MCF 10A (cell line): ENCODE measurements around the gene CFAP97. TPM values are rescaled to one million over a fixed set of nuclear protein-coding genes. Genes with fewer than 3 reads are reported as not detected.

ENCODE experiments used
- BruUV-seq: library from RNA; stranded (reverse); fragments of 400-500 nt; replicated peaks from 2 replicates; lab custom pipeline; 2021; lab: Mats Ljungman, UMichigan
- CTCF ChIA-PET: fragments of 300-600 bp; sonication (Branson Sonifier 250); formaldehyde crosslinking; extraction: SDS; loops from one replicate; lab custom pipeline; 2021; ENCODE audit warnings: antibody characterized with exemption, inconsistent platforms; lab: Yijun Ruan, JAX
- POLR2A ChIA-PET: fragments of 300-600, 350-650 bp; sonication (Branson Sonifier 250); formaldehyde crosslinking; extraction: SDS; loops from one replicate; lab custom pipeline; 2020; ENCODE audit warnings: antibody characterized with exemption, inconsistent platforms; lab: Yijun Ruan, JAX
- DNase-seq: peaks from one replicate; pipeline ENCODE4 v3.0.0-alpha.2; 2018; ENCODE audit not compliant: unreplicated experiment
- H3K27ac Mint-ChIP-seq: one replicate; pipeline ENCODE4 v1.8.0; 2022; ENCODE audit warnings: mild to moderate bottlenecking, low read depth, mixed read lengths; ENCODE audit not compliant: unreplicated experiment
- H3K27me3 Mint-ChIP-seq: one replicate; pipeline ENCODE4 v1.8.0; 2022; ENCODE audit warnings: mixed read lengths; ENCODE audit not compliant: insufficient read depth, unreplicated experiment
- H3K36me3 Mint-ChIP-seq: one replicate; pipeline ENCODE4 v1.8.0; 2022; ENCODE audit warnings: mild to moderate bottlenecking, moderate library complexity, mixed read lengths; ENCODE audit not compliant: insufficient read depth, unreplicated experiment
- H3K4me1 Mint-ChIP-seq: one replicate; pipeline ENCODE4 v1.8.0; 2022; ENCODE audit warnings: mixed read lengths; ENCODE audit not compliant: insufficient read depth, unreplicated experiment
- H3K4me3 Mint-ChIP-seq: one replicate; pipeline ENCODE4 v1.8.0; 2022; ENCODE audit warnings: mild to moderate bottlenecking, moderate library complexity, mixed read lengths; ENCODE audit not compliant: unreplicated experiment
- H3K9me3 Mint-ChIP-seq: one replicate; pipeline ENCODE4 v1.8.0; 2022; ENCODE audit warnings: mixed read lengths; ENCODE audit not compliant: unreplicated experiment
- CTCF ChIP-seq: fragments of 200-600 bp; IDR thresholded peaks from one replicate; pipeline ENCODE4 v1.8.0; 2022; ENCODE audit warnings: antibody characterized with exemption, mild to moderate bottlenecking; ENCODE audit not compliant: unreplicated experiment
- intact Hi-C: fragments of 100-400 bp; cut with micrococcal nuclease; formaldehyde crosslinking; loops from 2 replicates; pipeline ENCODE4 v1.14.1; 2022
- total RNA-seq: library from RNA; stranded (reverse); gene quantifications from 2 replicates; pipeline ENCODE4 v1.2.3, GENCODE V29; 2022

The CFAP97 gene
- total RNA-seq, 1 experiment from 2014 or later: 95.0 TPM

GRCh38 chr4:185192059-185192458, 11.7 kb downstream of the CFAP97 start:
- H3K27ac Mint-ChIP-seq: no peak overlapping the region
- H3K4me3 Mint-ChIP-seq: no peak overlapping the region
- H3K27me3 Mint-ChIP-seq: no peaks in the 10 kb centered on the region
- no peak for DNase-seq
- CTCF ChIA-PET: no interaction called here
- no peak for TF ChIP-seq CTCF
- peaks cover 6% of the 10 kb centered on the region for H3K4me1 Mint-ChIP-seq
- H3K9me3 Mint-ChIP-seq: no peaks in the 10 kb centered on the region
- peaks cover 54% of the 10 kb centered on the region for H3K36me3 Mint-ChIP-seq
- BruUV-seq: no TSS peak
- POLR2A ChIA-PET: no interaction called here
- intact Hi-C loops: no loop called here

- ChIA-PET CTCF (interaction anchor here (0.8 kb wide), 1 partner anchor 111 kb away, joined by 3 read pairs; no protein-coding TSS in a partner anchor), POLR2A (no interaction called here)
- Mint-ChIP-seq H3K4me1 (peaks cover 6% of the 10 kb centered on the region), H3K27me3 (no peaks in the 10 kb centered on the region), H3K4me3 (no peak overlapping the region), H3K27ac (no peak overlapping the region), H3K9me3 (no peaks in the 10 kb centered on the region), H3K36me3 (peaks cover 51% of the 10 kb centered on the region)
- no peak for TF ChIP-seq CTCF
- TSS peak; percentile 80 for BruUV-seq
- DNase-seq: no peak
- intact Hi-C loops: no loop called here
Measured at GRCh38 chr4:185190306-185190856, 13.4 kb downstream of the CFAP97 start.

- Mint-ChIP-seq H3K9me3 (no peaks in the 10 kb centered on the region), H3K27ac (no peak overlapping the region), H3K4me1 (peaks cover 6% of the 10 kb centered on the region), H3K36me3 (peaks cover 49% of the 10 kb centered on the region), H3K4me3 (no peak overlapping the region), H3K27me3 (no peaks in the 10 kb centered on the region)
- CTCF ChIA-PET: no interaction called here
- BruUV-seq: no TSS peak
- TF ChIP-seq CTCF: no peak
- no peak for DNase-seq
- POLR2A ChIA-PET: no interaction called here
- intact Hi-C loops: no loop called here
Measured at GRCh38 chr4:185189606-185190305, 14.0 kb downstream of the CFAP97 start.

GRCh38 chr4:185186769-185187168, 17.0 kb downstream of the CFAP97 start:
- no peak overlapping the region for H3K4me3 Mint-ChIP-seq
- POLR2A ChIA-PET: interaction anchor here (0.6 to 2.1 kb wide), 3 partner anchors 10 to 30 kb away, joined by 3 to 7 read pairs (median 4); partner anchors contain the start of gene SNX25
- H3K27ac Mint-ChIP-seq: no peak overlapping the region

More at GRCh38 chr4:185186769-185187168, 17.0 kb downstream of the CFAP97 start:
- H3K4me1 Mint-ChIP-seq: peaks cover 8% of the 10 kb centered on the region
- TF ChIP-seq CTCF: no peak
- CTCF ChIA-PET: interaction anchor here (0.7 to 5.6 kb wide), 3 partner anchors 10 to 20 kb away, joined by 3 to 32 read pairs (median 8); no protein-coding TSS in a partner anchor
- BruUV-seq: no TSS peak
- no peak for DNase-seq
- H3K36me3 Mint-ChIP-seq: peaks cover 50% of the 10 kb centered on the region
- no peaks in the 10 kb centered on the region for H3K9me3 Mint-ChIP-seq
- no peaks in the 10 kb centered on the region for H3K27me3 Mint-ChIP-seq
- intact Hi-C loops: no loop called here
